K562 (cell line): ENCODE data around the gene MARK3. TPM values are rescaled to one million over a fixed set of nuclear protein-coding genes. Genes with fewer than 3 reads are reported as not detected.
A peak's percentile ranks its signal among the peaks of the same experiment; 100 is the strongest.

Source experiments
- BHLHE40 ChIP-seq: IDR thresholded peaks from 2 replicates; pipeline ENCODE4 v1.6.1; 2011; ENCODE audit warnings: low read length, improper control_type of control experiment
- CC2D1A ChIP-seq: fragments of 450-650 bp; IDR thresholded peaks from 2 replicates; pipeline ENCODE4 v1.6.1; 2017; ENCODE audit warnings: mild to moderate bottlenecking
- FOXA3 ChIP-seq, 2 experiments: fragments of 450-650 bp in 1 of 2; sonication (generic) in 1 of 2; formaldehyde crosslinking; IDR thresholded peaks in 1 of 2; conservative IDR thresholded peaks in 1 of 2; 2 replicates each; pipeline versions ENCODE4 v1.4.0 to v1.8.0; 2020 to 2022; ENCODE audit warnings: mild to moderate bottlenecking in 2 of 2, missing genetic modification reagents in 1 of 2
- FOXO4 ChIP-seq: fragments of 450-650 bp; formaldehyde crosslinking; IDR thresholded peaks from 2 replicates; pipeline ENCODE4 v1.4.0; 2020; ENCODE audit warnings: mild to moderate bottlenecking, moderate library complexity
- FOXP1 ChIP-seq: sonication (generic); formaldehyde crosslinking; IDR thresholded peaks from 2 replicates; pipeline ENCODE4 v1.8.0; 2022; ENCODE audit warnings: mild to moderate bottlenecking, missing genetic modification reagents
- IRF9 ChIP-seq: fragments of 450-650 bp; IDR thresholded peaks from 2 replicates; pipeline ENCODE4 v1.6.1; 2016; ENCODE audit warnings: missing biosample characterization, missing genetic modification characterization
- JUN ChIP-seq, 2 experiments: sonication (generic) in 1 of 2; formaldehyde crosslinking in 1 of 2; IDR thresholded peaks; 2 replicates each; pipeline versions ENCODE4 v1.6.1 to v1.8.0; 2012 to 2022; ENCODE audit warnings: borderline replicate concordance in 2 of 2, mild to moderate bottlenecking in 2 of 2, improper control_type of control experiment in 1 of 2, low read depth in 1 of 2, low read length in 1 of 2, missing genetic modification reagents in 1 of 2
- NBN ChIP-seq: fragments of 450-650 bp; IDR thresholded peaks from 2 replicates; pipeline ENCODE4 v1.6.1; 2016; ENCODE audit warnings: low read depth, mild to moderate bottlenecking
- NCOA2 ChIP-seq, 2 experiments: fragments of 450-650 bp; IDR thresholded peaks; 2 replicates each; pipeline ENCODE4 v1.6.1; 2018; ENCODE audit warnings: mild to moderate bottlenecking in 2 of 2, moderate library complexity in 1 of 2; ENCODE audit not compliant: partially characterized antibody in 2 of 2
- NFATC3 ChIP-seq: fragments of 450-650 bp; IDR thresholded peaks from 2 replicates; pipeline ENCODE4 v1.6.1; 2017; ENCODE audit warnings: mild to moderate bottlenecking
- NR2F6 ChIP-seq: fragments of 450-650 bp; formaldehyde crosslinking; IDR thresholded peaks from 2 replicates; pipeline ENCODE4 v1.4.0; 2020; ENCODE audit warnings: mild to moderate bottlenecking
- PURB ChIP-seq: sonication (generic); formaldehyde crosslinking; IDR thresholded peaks from 2 replicates; pipeline ENCODE4 v1.9.0; 2021; ENCODE audit warnings: low read depth, mild to moderate bottlenecking, missing genetic modification reagents
- RBM39 ChIP-seq: fragments of 200-400 bp; formaldehyde crosslinking; optimal IDR thresholded peaks from 2 replicates; pipeline ENCODE3; 2018; ENCODE audit warnings: low read depth, low read length
- RFX7 ChIP-seq: fragments of 250-450 bp; sonication (Bioruptor Pico); IDR thresholded peaks from 2 replicates; pipeline ENCODE4 v1.5.1; 2021; ENCODE audit warnings: mild to moderate bottlenecking
- SP1 ChIP-seq: sonication (generic); formaldehyde crosslinking; IDR thresholded peaks from 2 replicates; pipeline ENCODE4 v1.8.1; 2022; ENCODE audit warnings: mild to moderate bottlenecking, missing genetic modification reagents
- TCF7 ChIP-seq: sonication (generic); IDR thresholded peaks from 2 replicates; pipeline ENCODE4 v1.6.1; 2016; ENCODE audit warnings: antibody characterized with exemption, borderline replicate concordance
- ZKSCAN8 ChIP-seq: fragments of 200-800 bp; sonication (Bioruptor generic); IDR thresholded peaks from 2 replicates; pipeline ENCODE4 v1.6.1; 2016; ENCODE audit warnings: missing genetic modification characterization, missing compliant biosample characterization
- ZNF24 ChIP-seq: fragments of 450-650 bp; IDR thresholded peaks from 2 replicates; pipeline ENCODE4 v1.6.1; 2016
- ZNF318 ChIP-seq, 2 experiments: fragments of 450-650 bp; IDR thresholded peaks; 2 replicates each; pipeline ENCODE4 v1.6.1; 2016; ENCODE audit warnings: mild to moderate bottlenecking in 2 of 2, borderline replicate concordance in 1 of 2, low read depth in 1 of 2, moderate library complexity in 1 of 2
- polyA plus RNA-seq, 8 experiments: library from polyadenylated mRNA; depleted of rRNA in 4 of 8; stranded (reverse) in 5 of 8; unstranded in 3 of 8; fragments of >200 nt; fragmentation: Nextera tagmentation in 2 of 8; fragmentation: Illumina TruSeq in 1 of 8; extraction: Ambion mirVana in 2 of 8; extraction: Trizol in 1 of 8; gene quantifications; 2 replicates each; pipeline versions ENCODE4 v1.2.1 to v1.2.3, GENCODE V29; 2011 to 2014; ENCODE audit warnings: inconsistent platforms in 1 of 8, missing spikeins in 1 of 8
- total RNA-seq, 7 experiments: library from RNA; depleted of rRNA in 6 of 7; stranded (reverse); fragments of >200 nt in 6 of 7; fragmentation: Illumina TruSeq in 2 of 7; extraction: Trizol in 2 of 7; gene quantifications; 2 replicates each; pipeline versions ENCODE4 v1.2.1 to v1.2.3, GENCODE V29; 2011 to 2021; ENCODE audit warnings: low replicate concordance in 1 of 7

Gene MARK3
- total and polyA plus RNA-seq, 9 of the 15 experiments (the other 6 are each of a cell fraction or from before 2014, with no cell fraction given) = 10.1 to 68.7 (median 56.3) TPM

GRCh38 chr14:103418481-103418818 lies 33.2 kb downstream of the MARK3 start (continued):
- TF ChIP-seq ZNF318 (IDR thresholded peaks at IDR 0.05; ENCODE audit: borderline replicate concordance in 1 of 2, low read depth in 1 of 2) (peak in 1 of 2 experiments; percentile 56; a peak in 1 of 4 replicates), NR2F6 (CRISPR knock-in tag) (no peak), FOXO4 (CRISPR knock-in tag) (no peak), BHLHE40 (0 out of 2 replicates have a peak, but pooled peaks have one; percentile 23), FOXP1 (CRISPR knock-in tag) (no peak), JUN (IDR thresholded peaks at IDR 0.05; ENCODE audit: borderline replicate concordance, low read depth, low read length) (0 out of 2 replicates have a peak, but pooled peaks have one; percentile 46), JUN (CRISPR knock-in tag; IDR thresholded peaks at IDR 0.05; ENCODE audit: borderline replicate concordance) (no peak), NCOA2 (IDR thresholded peaks at IDR 0.05; ENCODE audit: partially characterized antibody in 2 of 2) (no peak), NBN (0 out of 2 replicates have a peak, but pooled peaks have one; percentile 35), FOXA3 (CRISPR knock-in tag; conservative IDR thresholded peaks at IDR 0.05 in 1 of 2, IDR thresholded peaks at IDR 0.05 in 1 of 2) (no peak), CC2D1A (no peak), RBM39 (no peak), RFX7 (CRISPR knock-in tag) (no peak), IRF9 (tag) (no peak), NFATC3 (no peak), SP1 (CRISPR knock-in tag) (no peak), ZNF24 (peak; percentile 64; the same call in 1 of the 2 replicates), ZKSCAN8 (CRISPR knock-in tag) (no peak), PURB (CRISPR knock-in tag) (no peak), TCF7 (0 out of 2 replicates have a peak, but pooled peaks have one; percentile 67)
